AG04449 (cell line): ENCODE results near the gene PTGES2.
A peak's percentile ranks its signal among the peaks of the same experiment; 100 is the strongest.

Experiments used
- CTCF ChIA-PET: fragments of 350-600 bp; formaldehyde crosslinking; extraction: SDS; loops from one replicate; lab custom pipeline; 2021; ENCODE audit warnings: antibody characterized with exemption; lab: Yijun Ruan, JAX
- POLR2A ChIA-PET: fragments of 400-600, 350-600 bp; formaldehyde crosslinking; extraction: SDS; loops from one replicate; lab custom pipeline; 2020; ENCODE audit warnings: antibody characterized with exemption, inconsistent platforms; lab: Yijun Ruan, JAX
- DNase-seq: peaks from one replicate; pipeline ENCODE4 v3.0.0-alpha.2; 2010; ENCODE audit warnings: low read depth, low spot score
- H3K4me3 ChIP-seq: 2 replicates; pipeline ENCODE4 v1.5.1; 2011; ENCODE audit warnings: low read depth, mild to moderate bottlenecking, control low read depth, low read length
- CTCF ChIP-seq: IDR thresholded peaks from one replicate; pipeline ENCODE4 v1.5.1; 2011; ENCODE audit warnings: mild to moderate bottlenecking, moderate library complexity, low read length, control low read depth, inconsistent platforms; ENCODE audit not compliant: insufficient read depth; ENCODE audit errors: missing control alignments

PTGES2 gene

GRCh38 chr9:128120741-128121465 lies 6.6 kb downstream of the PTGES2 start:
- no peak for TF ChIP-seq CTCF
- CTCF ChIA-PET, result interaction anchor here (1.0 to 2.4 kb wide), 8 partner anchors 8 to 178 kb away, joined by 3 to 15 read pairs (median 5); no protein-coding TSS in a partner anchor
- H3K4me3 ChIP-seq, result no peak overlapping the region
- no peak for DNase-seq
- POLR2A ChIA-PET, result interaction anchor here (0.6 kb wide), 1 partner anchor 23 kb away, joined by 3 read pairs; no protein-coding TSS in a partner anchor

GRCh38 chr9:128120061-128120740 lies 7.3 kb downstream of the PTGES2 start:
- TF ChIP-seq CTCF, result no peak
- ChIA-PET POLR2A (interaction anchor here (0.6 kb wide), 2 partner anchors 22 to 163 kb away, joined by 3 read pairs; no protein-coding TSS in a partner anchor), CTCF (interaction anchor here (1.0 to 2.4 kb wide), 8 partner anchors 9 to 177 kb away, joined by 3 to 15 read pairs (median 5); no protein-coding TSS in a partner anchor)
- no peak for DNase-seq
- no peak overlapping the region for H3K4me3 ChIP-seq

- POLR2A ChIA-PET, result interaction anchor here (0.6 kb wide), 1 partner anchor 162 kb away, joined by 3 read pairs; no protein-coding TSS in a partner anchor
- CTCF ChIA-PET, result interaction anchor here (1.2 to 2.4 kb wide), 6 partner anchors 8 to 176 kb away, joined by 3 to 15 read pairs (median 8); no protein-coding TSS in a partner anchor
- no peak overlapping the region for H3K4me3 ChIP-seq
- DNase-seq, result no peak
- no peak for TF ChIP-seq CTCF
Measured at GRCh38 chr9:128118971-128119665, 8.4 kb downstream of the PTGES2 start.

GRCh38 chr9:128118472-128118857 lies 9.1 kb downstream of the PTGES2 start:
- POLR2A ChIA-PET, result interaction anchor here (0.6 kb wide), 1 partner anchor 180 kb away, joined by 3 read pairs; no protein-coding TSS in a partner anchor
- DNase-seq, result no peak
- H3K4me3 ChIP-seq, result no peak overlapping the region
- no peak for TF ChIP-seq CTCF
- CTCF ChIA-PET, result interaction anchor here (0.7 to 7.1 kb wide), 35 partner anchors 9 to 244 kb away, joined by 3 to 264 read pairs (median 5); partner anchors contain the start of genes DPM2, NAIF1, PIP5KL1 and PTGES2

GRCh38 chr9:128117613-128118471 lies 9.7 kb downstream of the PTGES2 start:
- peak; percentile 100 for TF ChIP-seq CTCF
- CTCF ChIA-PET, result interaction anchor here (0.6 to 7.1 kb wide), 66 partner anchors 9 to 1666 kb away, joined by 3 to 264 read pairs (median 4); partner anchors contain the start of genes BBLN, DPM2, GOLGA2 and NAIF1
- no peak for DNase-seq
- peak overlapping the region; percentile 12; the same call in 1 of the 2 replicates for H3K4me3 ChIP-seq
- POLR2A ChIA-PET, result interaction anchor here (0.6 kb wide), 1 partner anchor 180 kb away, joined by 3 read pairs; no protein-coding TSS in a partner anchor
